Measurements from ENCODE around the gene ARHGAP4. TPM values are rescaled to one million over a fixed set of nuclear protein-coding genes. Genes with fewer than 3 reads are reported as not detected.

Gene ARHGAP4
- total RNA-seq, 1 donor = 3.0 TPM

DNA sequence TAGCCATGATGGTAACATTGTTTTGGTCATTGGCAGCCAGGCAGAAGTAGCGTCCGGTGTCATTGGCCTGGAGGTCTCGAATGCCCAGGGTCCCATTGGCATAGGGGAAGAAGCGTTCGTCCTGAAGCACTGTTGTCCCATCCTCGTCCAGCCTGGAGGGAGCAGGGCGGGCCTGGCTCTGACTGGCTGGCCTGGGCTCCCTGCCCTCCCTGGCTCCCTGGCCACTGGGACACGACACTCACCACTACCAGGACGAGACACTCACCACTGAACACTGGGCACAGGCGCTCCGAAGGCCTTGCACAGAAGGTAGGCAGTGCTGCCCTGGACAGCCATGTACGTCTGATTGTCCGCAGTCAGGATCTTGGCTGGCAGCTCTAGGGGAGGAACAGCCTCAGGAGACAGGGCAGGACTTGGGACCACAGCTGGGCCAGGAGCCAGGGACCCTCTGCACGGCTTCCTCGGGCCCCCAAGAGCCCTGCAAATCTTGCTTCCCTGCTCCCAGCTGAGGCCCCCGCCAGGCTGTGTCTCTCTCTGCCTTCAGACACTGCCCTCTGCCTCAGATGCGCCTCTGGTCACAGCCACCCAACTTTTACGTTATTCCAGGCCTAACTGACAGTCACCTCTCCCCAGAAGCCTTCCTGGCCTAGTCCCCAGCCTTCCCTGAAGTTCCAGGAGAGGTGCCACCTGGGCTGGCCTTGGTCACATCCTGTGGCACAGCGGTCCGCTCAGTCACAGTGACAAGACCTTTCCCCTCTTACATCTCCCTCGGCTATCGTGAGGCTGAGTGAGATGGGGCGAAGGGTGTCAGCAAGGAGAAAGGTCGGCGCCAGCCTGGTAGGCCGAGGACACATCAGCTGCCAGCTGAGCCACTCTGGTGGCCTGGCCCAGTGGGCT, 57.2 kb downstream of the ARHGAP4 start:
- TF ChIP-seq, protein P1, sequence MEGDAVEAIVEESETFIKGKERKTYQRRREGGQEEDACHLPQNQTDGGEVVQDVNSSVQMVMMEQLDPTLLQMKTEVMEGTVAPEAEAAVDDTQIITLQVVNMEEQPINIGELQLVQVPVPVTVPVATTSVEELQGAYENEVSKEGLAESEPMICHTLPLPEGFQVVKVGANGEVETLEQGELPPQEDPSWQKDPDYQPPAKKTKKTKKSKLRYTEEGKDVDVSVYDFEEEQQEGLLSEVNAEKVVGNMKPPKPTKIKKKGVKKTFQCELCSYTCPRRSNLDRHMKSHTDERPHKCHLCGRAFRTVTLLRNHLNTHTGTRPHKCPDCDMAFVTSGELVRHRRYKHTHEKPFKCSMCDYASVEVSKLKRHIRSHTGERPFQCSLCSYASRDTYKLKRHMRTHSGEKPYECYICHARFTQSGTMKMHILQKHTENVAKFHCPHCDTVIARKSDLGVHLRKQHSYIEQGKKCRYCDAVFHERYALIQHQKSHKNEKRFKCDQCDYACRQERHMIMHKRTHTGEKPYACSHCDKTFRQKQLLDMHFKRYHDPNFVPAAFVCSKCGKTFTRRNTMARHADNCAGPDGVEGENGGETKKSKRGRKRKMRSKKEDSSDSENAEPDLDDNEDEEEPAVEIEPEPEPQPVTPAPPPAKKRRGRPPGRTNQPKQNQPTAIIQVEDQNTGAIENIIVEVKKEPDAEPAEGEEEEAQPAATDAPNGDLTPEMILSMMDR (IDR thresholded peaks at IDR 0.05; ENCODE audit: insufficient read depth, low read depth, low read length) = no peak
- no peak for DNase-seq (ENCODE audit: low read depth)
- H3K4me3 ChIP-seq (ENCODE audit: low read depth, low read length) = no peak overlapping the region

DNA sequence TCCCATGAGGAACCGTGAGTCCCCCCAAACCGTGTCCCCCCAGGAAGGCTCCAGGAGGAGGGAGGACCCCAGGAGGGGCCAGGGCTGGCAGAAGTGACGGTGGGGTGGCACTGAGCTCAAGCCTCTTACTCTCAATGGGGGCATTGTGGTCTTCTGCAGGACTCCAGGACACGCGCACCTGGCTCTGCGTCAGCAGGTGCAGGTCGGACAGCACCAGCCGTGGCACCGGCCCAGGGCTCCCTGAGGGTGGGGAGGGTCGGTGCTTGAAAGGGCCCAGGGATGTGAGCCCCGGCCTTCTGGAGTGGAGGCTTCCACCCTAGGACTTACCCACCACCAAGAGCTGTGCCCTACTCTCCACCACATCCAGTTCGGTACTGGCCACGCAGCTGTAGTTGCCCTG, 58.4 kb downstream of the ARHGAP4 start:
- DNase-seq (ENCODE audit: low read depth) = no peak
- no peak overlapping the region for H3K4me3 ChIP-seq (ENCODE audit: low read depth, low read length)
- TF ChIP-seq, protein P1 (IDR thresholded peaks at IDR 0.05; ENCODE audit: insufficient read depth, low read depth, low read length) = no peak

- TF ChIP-seq, protein P1 (IDR thresholded peaks at IDR 0.05; ENCODE audit: insufficient read depth, low read depth, low read length) = no peak
- DNase-seq (ENCODE audit: low read depth) = no peak
- no peak overlapping the region for H3K4me3 ChIP-seq (ENCODE audit: low read depth, low read length)
Observed at GRCh38 chrX:153867139-153867538, 58.9 kb downstream of the ARHGAP4 start.

DNA sequence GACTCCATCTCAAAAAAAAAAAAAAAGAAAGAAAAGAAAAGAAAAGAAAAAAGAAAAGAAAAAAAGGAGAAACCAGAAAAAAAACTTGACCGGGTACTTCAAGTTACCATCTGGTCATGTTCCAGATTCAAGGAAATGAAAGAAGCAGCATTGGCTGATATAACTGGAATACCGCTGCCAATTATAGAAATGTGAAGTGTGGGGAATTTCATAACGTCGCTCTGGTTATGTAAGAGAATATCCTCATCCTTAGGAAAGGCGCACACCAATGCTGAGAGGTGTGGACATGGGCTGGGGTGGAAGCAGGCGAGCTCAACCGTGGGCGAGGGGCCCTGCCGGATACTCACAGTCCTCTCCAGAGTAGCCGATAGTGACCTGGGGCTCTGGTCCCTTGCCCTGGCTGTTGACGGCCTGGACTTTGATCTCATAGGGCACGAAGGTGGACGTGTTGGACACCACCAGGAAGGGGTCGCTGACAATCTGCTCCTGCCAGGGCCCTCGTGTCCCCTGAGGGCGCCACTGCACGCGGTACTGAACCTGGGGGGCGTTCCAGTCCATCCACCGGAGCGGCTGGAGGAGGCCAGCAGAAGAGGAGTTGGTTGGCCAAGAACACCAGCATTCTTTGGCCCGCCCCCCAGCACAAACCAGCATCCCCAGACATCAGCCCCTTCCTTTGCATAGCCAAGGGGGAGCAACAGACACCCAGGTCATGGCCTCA, 59.6 kb downstream of the ARHGAP4 start:
- DNase-seq (ENCODE audit: low read depth) = no peak
- no peak overlapping the region for H3K4me3 ChIP-seq (ENCODE audit: low read depth, low read length)
- TF ChIP-seq, protein P1 (IDR thresholded peaks at IDR 0.05; ENCODE audit: insufficient read depth, low read depth, low read length) = no peak

- no peak for DNase-seq (ENCODE audit: low read depth)
- TF ChIP-seq, protein P1 (IDR thresholded peaks at IDR 0.05; ENCODE audit: insufficient read depth, low read depth, low read length) = no peak
- H3K4me3 ChIP-seq (ENCODE audit: low read depth, low read length) = no peak overlapping the region
Observed at GRCh38 chrX:153865685-153866084, 60.4 kb downstream of the ARHGAP4 start.

- H3K4me3 ChIP-seq (ENCODE audit: low read depth, low read length) = no peak overlapping the region
- TF ChIP-seq, protein P1 (IDR thresholded peaks at IDR 0.05; ENCODE audit: insufficient read depth, low read depth, low read length) = no peak
- no peak for DNase-seq (ENCODE audit: low read depth)
Observed at GRCh38 chrX:153865321-153865580, 60.8 kb downstream of the ARHGAP4 start.

Data from fibroblast of villous mesenchyme (primary cell).